Smooth muscle cell (in vitro differentiated cells): ENCODE measurements around the gene LRRC14B. TPM values are rescaled to one million over a fixed set of nuclear protein-coding genes. Genes with fewer than 3 reads are reported as not detected.

Source experiments
- DNase-seq: peaks from one replicate; lab custom pipeline; 2025; ENCODE audit not compliant: unreplicated experiment; lab: John Stamatoyannopoulos, UW
- H2AFZ ChIP-seq: fragments of 200-600 bp; sonication (generic); 2 replicates; pipeline ENCODE4 v1.6.0; 2016; ENCODE audit warnings: antibody characterized with exemption, low read depth, mild to moderate bottlenecking
- H3F3A ChIP-seq: fragments of 200-600 bp; sonication (generic); 2 replicates; pipeline ENCODE4 v1.6.0; 2017; ENCODE audit warnings: antibody characterized with exemption, low read depth
- H3K27ac ChIP-seq: fragments of 200-600 bp; sonication (generic); 2 replicates; pipeline ENCODE4 v1.5.1; 2016; ENCODE audit warnings: low read depth, mild to moderate bottlenecking
- H3K27me3 ChIP-seq: fragments of 200-600 bp; sonication (generic); 2 replicates; pipeline ENCODE4 v1.6.1; 2016; ENCODE audit warnings: low read depth, mild to moderate bottlenecking
- H3K36me3 ChIP-seq: fragments of 200-600 bp; sonication (generic); 2 replicates; pipeline ENCODE4 v1.5.1; 2016; ENCODE audit warnings: low read depth
- H3K4me1 ChIP-seq: fragments of 200-600 bp; sonication (generic); 2 replicates; pipeline ENCODE4 v1.5.1; 2016; ENCODE audit warnings: low read depth
- H3K4me2 ChIP-seq: fragments of 200-600 bp; sonication (generic); 2 replicates; pipeline ENCODE4 v1.6.0; 2016; ENCODE audit warnings: mild to moderate bottlenecking
- H3K4me3 ChIP-seq: fragments of 200-600 bp; sonication (generic); 2 replicates; pipeline ENCODE4 v1.5.1; 2016; ENCODE audit warnings: mild to moderate bottlenecking
- H3K79me2 ChIP-seq: fragments of 200-600 bp; sonication (generic); 2 replicates; pipeline ENCODE4 v1.6.0; 2016; ENCODE audit warnings: low read depth, mild to moderate bottlenecking
- H3K9ac ChIP-seq: fragments of 200-600 bp; sonication (generic); 2 replicates; pipeline ENCODE4 v1.6.0; 2016; ENCODE audit warnings: low read depth
- H3K9me3 ChIP-seq: fragments of 200-600 bp; sonication (generic); replicated peaks from 2 replicates; pipeline ENCODE4 v1.5.1; 2016; ENCODE audit warnings: low read depth
- H4K20me1 ChIP-seq: fragments of 200-600 bp; sonication (generic); 2 replicates; pipeline ENCODE4 v1.6.0; 2016; ENCODE audit warnings: low read depth
- CTCF ChIP-seq: fragments of 200-600 bp; sonication (generic); IDR thresholded peaks from 2 replicates; pipeline ENCODE4 v1.5.1; 2017; ENCODE audit warnings: borderline replicate concordance, mild to moderate bottlenecking, antibody characterized with exemption; ENCODE audit not compliant: insufficient read depth, poor library complexity, severe bottlenecking
- WGBS: methylation state at CpG from one replicate; pipeline ENCODE4 v1.1.7; 2016; ENCODE audit warnings: low lambda C conversion rate; 5-methylcytosine and 5-hydroxymethylcytosine counted together
- polyA plus RNA-seq: library from polyadenylated mRNA; unstranded; fragments of >200 nt; fragmentation: Nextera tagmentation; extraction: Ambion mirVana; gene quantifications from 2 replicates; pipeline ENCODE4 v1.2.1, GENCODE V29; 2016
- total RNA-seq: library from RNA; depleted of rRNA; stranded (reverse); fragments of >200 nt; gene quantifications from 2 replicates; pipeline ENCODE4 v1.2.3, GENCODE V29; 2014

The LRRC14B gene
- total and polyA plus RNA-seq, 2 experiments from 2014 or later: not detected

DNA sequence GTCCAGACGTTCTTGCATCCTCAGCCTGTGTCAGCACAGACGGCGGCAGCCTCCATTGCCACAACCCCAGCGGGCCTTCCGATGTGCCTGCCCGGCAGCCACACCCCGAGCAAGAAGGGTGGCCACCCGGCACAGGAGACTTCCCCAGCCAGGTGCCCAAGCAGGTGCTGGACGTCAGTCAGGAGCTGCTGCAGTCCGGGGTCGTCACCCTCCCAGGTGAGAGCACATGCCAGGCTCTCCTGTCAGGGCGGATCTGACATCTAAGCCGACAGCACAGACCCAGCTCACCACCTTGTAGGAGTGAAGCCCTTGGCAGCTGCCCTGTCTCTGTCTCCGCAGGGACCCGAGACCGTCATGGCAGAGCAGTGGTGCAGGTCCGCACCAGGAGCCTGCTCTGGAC is 48.3 kb upstream of the LRRC14B start:
- Histone ChIP-seq H4K20me1 (no peaks in the 10 kb centered on the region), H2AFZ (no peak overlapping the region), H3K27ac (no peak overlapping the region), H3K9ac (no peak overlapping the region), H3K9me3 (peaks cover 7% of the 10 kb centered on the region), H3K4me3 (no peak overlapping the region), H3K4me2 (no peak overlapping the region), H3K79me2 (no peaks in the 10 kb centered on the region), H3K4me1 (no peaks in the 10 kb centered on the region), H3K27me3 (no peaks in the 10 kb centered on the region), H3F3A (no peaks in the 10 kb centered on the region), H3K36me3 (peaks cover 7% of the 10 kb centered on the region)
- no peak for TF ChIP-seq CTCF
- DNase-seq: no peak
- 96% methylated on average over 17 of the region's 17 CpGs for WGBS

DNA sequence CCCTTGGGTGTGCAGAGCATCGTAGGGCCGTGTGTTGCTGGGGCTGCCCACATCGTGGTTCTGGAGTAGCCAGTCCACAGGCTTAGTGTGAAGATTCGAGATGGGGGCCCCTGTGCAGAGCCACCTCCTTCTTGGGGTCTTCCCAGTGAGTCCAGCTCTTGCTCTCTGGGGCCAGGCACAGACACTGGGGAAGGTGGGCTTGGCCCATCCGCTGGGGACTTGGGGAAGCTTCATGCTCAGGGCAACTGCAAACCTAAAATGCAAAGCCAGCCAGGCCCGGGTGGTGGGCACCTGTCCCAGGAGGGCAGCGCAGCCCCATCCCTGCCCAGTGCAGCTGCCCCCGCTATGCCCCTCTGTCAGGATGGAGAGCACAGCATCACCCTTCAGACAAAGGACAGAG is 46.4 kb upstream of the LRRC14B start:
- H3K9ac ChIP-seq: no peak overlapping the region
- H3K9me3 ChIP-seq: peaks cover 17% of the 10 kb centered on the region
- no peak overlapping the region for H3K4me2 ChIP-seq
- 100% methylated on average over 8 of the region's 8 CpGs for WGBS
- no peak for TF ChIP-seq CTCF
- no peaks in the 10 kb centered on the region for H3K79me2 ChIP-seq
- no peaks in the 10 kb centered on the region for H3K27me3 ChIP-seq
- no peak for DNase-seq
- no peaks in the 10 kb centered on the region for H4K20me1 ChIP-seq
- no peaks in the 10 kb centered on the region for H3F3A ChIP-seq
- H2AFZ ChIP-seq: no peak overlapping the region
- H3K27ac ChIP-seq: no peak overlapping the region
- peaks cover 7% of the 10 kb centered on the region for H3K36me3 ChIP-seq
- H3K4me3 ChIP-seq: no peak overlapping the region
- no peaks in the 10 kb centered on the region for H3K4me1 ChIP-seq

- Histone ChIP-seq H3K27me3 (no peaks in the 10 kb centered on the region), H3K9me3 (peaks cover 17% of the 10 kb centered on the region), H3K79me2 (no peaks in the 10 kb centered on the region), H3K4me3 (no peak overlapping the region), H3K36me3 (peaks cover 7% of the 10 kb centered on the region), H3K9ac (no peak overlapping the region), H4K20me1 (no peaks in the 10 kb centered on the region), H3F3A (no peaks in the 10 kb centered on the region), H3K4me2 (no peak overlapping the region), H2AFZ (no peak overlapping the region), H3K27ac (no peak overlapping the region), H3K4me1 (no peaks in the 10 kb centered on the region)
- no peak for DNase-seq
- WGBS: 97% methylated on average over 6 of the region's 7 CpGs
- TF ChIP-seq CTCF: no peak
Observed at GRCh38 chr5:145585-146323, 45.5 kb upstream of the LRRC14B start.

- no peak for TF ChIP-seq CTCF
- Histone ChIP-seq H3K4me3 (no peak overlapping the region), H3K79me2 (no peaks in the 10 kb centered on the region), H3K27me3 (no peaks in the 10 kb centered on the region), H3K27ac (no peak overlapping the region), H3K36me3 (peaks cover 7% of the 10 kb centered on the region), H4K20me1 (no peaks in the 10 kb centered on the region), H2AFZ (no peak overlapping the region), H3K4me2 (no peak overlapping the region), H3F3A (no peaks in the 10 kb centered on the region), H3K9ac (no peak overlapping the region), H3K9me3 (peaks cover 17% of the 10 kb centered on the region), H3K4me1 (no peaks in the 10 kb centered on the region)
- DNase-seq: no peak
- 96% methylated on average over 1 of the region's 1 CpG for WGBS
Observed at GRCh38 chr5:147751-148150, 43.5 kb upstream of the LRRC14B start.
